GM10248 (cell line): ENCODE results near the gene PMVK.

ENCODE experiments used
- CTCF ChIA-PET: fragments of 300-600 bp; sonication (Branson Sonifier 250); formaldehyde crosslinking; extraction: SDS; loops from one replicate; lab custom pipeline; 2021; ENCODE audit warnings: antibody characterized with exemption; lab: Yijun Ruan, JAX
- POLR2A ChIA-PET: fragments of 350-650 bp; sonication (Branson Sonifier 250); formaldehyde crosslinking; extraction: SDS; loops from one replicate; lab custom pipeline; 2020; ENCODE audit warnings: antibody characterized with exemption; lab: Yijun Ruan, JAX
- DNase-seq: peaks from one replicate; pipeline ENCODE4 v3.0.0; 2012; ENCODE audit errors: extremely low spot score
- TF ChIP-seq, protein P1 (sequence below): IDR thresholded peaks from 2 replicates; pipeline ENCODE4 v1.5.1; 2012; ENCODE audit warnings: mild to moderate bottlenecking, low read depth; ENCODE audit errors: extremely low read depth, missing control alignments, control extremely low read depth

Gene PMVK

GRCh38 chr1:154968731-154969130 lies 32.2 kb upstream of the PMVK start:
- TF ChIP-seq, protein P1, sequence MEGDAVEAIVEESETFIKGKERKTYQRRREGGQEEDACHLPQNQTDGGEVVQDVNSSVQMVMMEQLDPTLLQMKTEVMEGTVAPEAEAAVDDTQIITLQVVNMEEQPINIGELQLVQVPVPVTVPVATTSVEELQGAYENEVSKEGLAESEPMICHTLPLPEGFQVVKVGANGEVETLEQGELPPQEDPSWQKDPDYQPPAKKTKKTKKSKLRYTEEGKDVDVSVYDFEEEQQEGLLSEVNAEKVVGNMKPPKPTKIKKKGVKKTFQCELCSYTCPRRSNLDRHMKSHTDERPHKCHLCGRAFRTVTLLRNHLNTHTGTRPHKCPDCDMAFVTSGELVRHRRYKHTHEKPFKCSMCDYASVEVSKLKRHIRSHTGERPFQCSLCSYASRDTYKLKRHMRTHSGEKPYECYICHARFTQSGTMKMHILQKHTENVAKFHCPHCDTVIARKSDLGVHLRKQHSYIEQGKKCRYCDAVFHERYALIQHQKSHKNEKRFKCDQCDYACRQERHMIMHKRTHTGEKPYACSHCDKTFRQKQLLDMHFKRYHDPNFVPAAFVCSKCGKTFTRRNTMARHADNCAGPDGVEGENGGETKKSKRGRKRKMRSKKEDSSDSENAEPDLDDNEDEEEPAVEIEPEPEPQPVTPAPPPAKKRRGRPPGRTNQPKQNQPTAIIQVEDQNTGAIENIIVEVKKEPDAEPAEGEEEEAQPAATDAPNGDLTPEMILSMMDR: no peak
- ChIA-PET CTCF (interaction anchor here (0.9 to 5.3 kb wide), 5 partner anchors 7 to 123 kb away, joined by 3 to 51 read pairs (median 6); partner anchors contain the start of genes PBXIP1 and PYGO2), POLR2A (no interaction called here)
- no peak for DNase-seq

GRCh38 chr1:154967331-154967950 lies 30.9 kb upstream of the PMVK start:
- TF ChIP-seq, protein P1: no peak
- DNase-seq: no peak
- ChIA-PET POLR2A (no interaction called here), CTCF (interaction anchor here (1.7 to 2.4 kb wide), 2 partner anchors 32 to 50 kb away, joined by 5 to 6 read pairs; no protein-coding TSS in a partner anchor)

- POLR2A ChIA-PET: interaction anchor here (0.5 to 0.6 kb wide), 2 partner anchors 29 to 102 kb away, joined by 3 to 9 read pairs; no protein-coding TSS in a partner anchor
- CTCF ChIA-PET: interaction anchor here (0.7 to 2.4 kb wide), 7 partner anchors 7 to 95 kb away, joined by 3 to 7 read pairs (median 4); partner anchors contain the start of genes ADAM15 and PBXIP1
- TF ChIP-seq, protein P1: no peak
- DNase-seq: no peak
Observed at GRCh38 chr1:154966111-154966510, 29.6 kb upstream of the PMVK start.

DNA sequence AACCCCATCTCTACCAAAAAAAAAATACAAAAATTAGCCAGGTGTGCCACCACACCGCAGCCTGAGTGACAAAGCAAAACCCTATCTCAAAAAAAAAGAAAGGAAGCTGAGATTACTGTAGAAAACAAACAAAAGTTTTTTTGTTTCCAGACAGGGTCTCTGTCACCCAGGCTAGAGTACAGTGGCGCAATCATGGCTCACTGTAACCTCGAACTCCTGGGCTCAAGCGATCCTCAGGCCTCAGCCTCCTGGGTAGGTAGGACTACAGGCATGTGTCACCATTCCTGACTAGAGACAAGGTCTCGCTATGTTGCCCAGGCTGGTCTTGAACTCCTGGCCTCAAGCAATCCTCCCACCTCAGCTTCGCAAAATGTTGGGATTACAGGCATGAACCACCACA lies 27.8 kb upstream of the PMVK start:
- TF ChIP-seq, protein P1: no peak
- CTCF ChIA-PET: interaction anchor here (0.8 to 1.9 kb wide), 4 partner anchors 9 to 58 kb away, joined by 3 to 7 read pairs (median 3); partner anchors contain the start of gene PBXIP1
- DNase-seq: no peak
- POLR2A ChIA-PET: no interaction called here

DNA sequence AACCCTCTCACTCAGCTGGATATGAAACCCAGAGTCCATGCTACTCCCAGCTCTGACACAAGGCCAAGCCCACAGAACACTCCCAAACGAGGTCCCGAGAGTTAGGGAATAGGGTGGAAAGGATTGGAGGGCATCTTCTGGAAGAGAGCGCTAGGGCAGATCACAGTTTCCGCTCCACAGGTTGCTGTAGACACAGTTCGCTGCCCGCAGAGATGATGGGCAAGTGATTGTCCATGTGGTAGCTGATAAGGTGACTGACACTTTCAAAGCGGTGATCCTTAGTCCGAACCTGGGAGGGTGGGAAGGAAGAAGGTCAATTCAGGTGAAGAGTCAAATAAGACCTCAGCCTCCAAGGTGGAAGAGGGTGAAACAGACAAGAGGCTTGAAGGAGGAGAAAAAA lies 27.1 kb upstream of the PMVK start:
- CTCF ChIA-PET: interaction anchor here (4.7 kb wide), 1 partner anchor 8 kb away, joined by 51 read pairs; the partner anchor contains the start of gene SHC1

DNA sequence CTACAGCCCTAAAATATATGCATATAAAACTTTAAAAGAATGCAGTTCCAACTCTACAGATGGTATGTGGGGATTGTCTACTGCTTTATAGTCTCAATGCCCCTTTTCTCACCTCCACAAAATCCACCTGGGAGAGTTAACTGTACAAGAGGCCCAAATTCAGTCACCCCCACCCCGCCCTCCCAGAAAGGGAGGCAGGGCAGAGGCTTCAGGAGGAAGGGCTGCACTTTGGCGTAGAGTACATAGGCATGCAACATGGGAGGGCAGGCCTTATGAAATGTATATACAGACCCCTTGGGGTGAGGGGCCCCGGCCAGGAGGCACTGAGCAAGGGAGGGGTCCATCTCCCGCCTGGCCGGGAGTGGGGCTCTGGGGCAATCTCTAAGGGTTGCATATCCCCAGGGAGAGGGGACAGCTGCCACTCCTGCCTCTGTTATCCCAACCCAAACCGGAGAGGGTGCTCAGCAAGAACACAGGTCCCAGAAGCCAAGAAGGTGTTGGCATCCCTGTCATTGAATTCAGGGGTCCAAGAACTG lies 26.3 kb upstream of the PMVK start:
- TF ChIP-seq, protein P1: no peak
- DNase-seq: no peak
- CTCF ChIA-PET: interaction anchor here (0.7 to 4.7 kb wide), 4 partner anchors 9 to 335 kb away, joined by 3 to 51 read pairs (median 10); partner anchors contain the start of gene SHC1
- POLR2A ChIA-PET: no interaction called here

More for the DNA sequence above, 27.1 kb upstream of the PMVK start:
- POLR2A ChIA-PET: no interaction called here
- DNase-seq: no peak
- TF ChIP-seq, protein P1: no peak
